ENCODE results near the gene DNAH12. TPM values are rescaled to one million over a fixed set of nuclear protein-coding genes. Genes with fewer than 3 reads are reported as not detected.

The DNAH12 gene
- total RNA-seq, 1 donor from 2014 or later: 0.22 TPM

GRCh38 chr3:57583544-57583943 is 39.4 kb upstream of the DNAH12 start:
- Mint-ChIP-seq H3K27ac (ENCODE audit: unreplicated experiment) (no peak overlapping the region), H3K4me3 (ENCODE audit: unreplicated experiment) (no peak overlapping the region), H3K36me3 (ENCODE audit: unreplicated experiment) (no peaks in the 10 kb centered on the region), H3K4me1 (ENCODE audit: low read depth, unreplicated experiment) (no peaks in the 10 kb centered on the region), H3K27me3 (ENCODE audit: unreplicated experiment) (no peaks in the 10 kb centered on the region), H3K9me3 (ENCODE audit: unreplicated experiment) (peaks cover 1% of the 10 kb centered on the region)
- no peak for TF ChIP-seq CTCF (IDR thresholded peaks at IDR 0.05; ENCODE audit: partially characterized antibody, unreplicated experiment)
- no peak for DNase-seq

GRCh38 chr3:57582474-57583168 is 38.5 kb upstream of the DNAH12 start:
- H3K27ac Mint-ChIP-seq (ENCODE audit: unreplicated experiment): no peak overlapping the region

GRCh38 chr3:57577801-57578200 is 33.7 kb upstream of the DNAH12 start:
- no peak overlapping the region for H3K27ac Mint-ChIP-seq (ENCODE audit: unreplicated experiment)
- peaks cover 1% of the 10 kb centered on the region for H3K9me3 Mint-ChIP-seq (ENCODE audit: unreplicated experiment)
- DNase-seq: no peak
- TF ChIP-seq CTCF (IDR thresholded peaks at IDR 0.05; ENCODE audit: partially characterized antibody, unreplicated experiment): no peak
- H3K27me3 Mint-ChIP-seq (ENCODE audit: unreplicated experiment): no peaks in the 10 kb centered on the region
- no peak overlapping the region for H3K4me3 Mint-ChIP-seq (ENCODE audit: unreplicated experiment)
- H3K4me1 Mint-ChIP-seq (ENCODE audit: low read depth, unreplicated experiment): no peaks in the 10 kb centered on the region
- no peaks in the 10 kb centered on the region for H3K36me3 Mint-ChIP-seq (ENCODE audit: unreplicated experiment)

More at GRCh38 chr3:57582474-57583168, 38.5 kb upstream of the DNAH12 start:
- no peaks in the 10 kb centered on the region for H3K27me3 Mint-ChIP-seq (ENCODE audit: unreplicated experiment)
- H3K4me1 Mint-ChIP-seq (ENCODE audit: low read depth, unreplicated experiment): no peaks in the 10 kb centered on the region
- no peaks in the 10 kb centered on the region for H3K36me3 Mint-ChIP-seq (ENCODE audit: unreplicated experiment)
- TF ChIP-seq CTCF (IDR thresholded peaks at IDR 0.05; ENCODE audit: partially characterized antibody, unreplicated experiment): no peak
- H3K9me3 Mint-ChIP-seq (ENCODE audit: unreplicated experiment): peaks cover 1% of the 10 kb centered on the region
- H3K4me3 Mint-ChIP-seq (ENCODE audit: unreplicated experiment): no peak overlapping the region
- DNase-seq: no peak

GRCh38 chr3:57575966-57576626 is 32.0 kb upstream of the DNAH12 start:
- H3K9me3 Mint-ChIP-seq (ENCODE audit: unreplicated experiment): peaks cover 1% of the 10 kb centered on the region
- H3K27ac Mint-ChIP-seq (ENCODE audit: unreplicated experiment): no peak overlapping the region
- no peak overlapping the region for H3K4me3 Mint-ChIP-seq (ENCODE audit: unreplicated experiment)
- H3K36me3 Mint-ChIP-seq (ENCODE audit: unreplicated experiment): no peaks in the 10 kb centered on the region
- no peak for DNase-seq
- no peaks in the 10 kb centered on the region for H3K27me3 Mint-ChIP-seq (ENCODE audit: unreplicated experiment)
- no peaks in the 10 kb centered on the region for H3K4me1 Mint-ChIP-seq (ENCODE audit: low read depth, unreplicated experiment)
- TF ChIP-seq CTCF (IDR thresholded peaks at IDR 0.05; ENCODE audit: partially characterized antibody, unreplicated experiment): no peak

- no peak for TF ChIP-seq CTCF (IDR thresholded peaks at IDR 0.05; ENCODE audit: partially characterized antibody, unreplicated experiment)
- Mint-ChIP-seq H3K27ac (ENCODE audit: unreplicated experiment) (no peak overlapping the region), H3K9me3 (ENCODE audit: unreplicated experiment) (no peaks in the 10 kb centered on the region), H3K4me1 (ENCODE audit: low read depth, unreplicated experiment) (no peaks in the 10 kb centered on the region), H3K4me3 (ENCODE audit: unreplicated experiment) (no peak overlapping the region), H3K27me3 (ENCODE audit: unreplicated experiment) (no peaks in the 10 kb centered on the region), H3K36me3 (ENCODE audit: unreplicated experiment) (no peaks in the 10 kb centered on the region)
- no peak for DNase-seq
These were observed 28.0 kb upstream of the DNAH12 start for GRCh38 chr3:57572096-57572495.

All from glutamatergic neuron (in vitro differentiated cells).